H9 (cell line): ENCODE data around the gene ZNF318. TPM values are rescaled to one million over a fixed set of nuclear protein-coding genes. Genes with fewer than 3 reads are reported as not detected.
"Not testable (repeated sequence)": the region's sequence is repeated elsewhere in the genome, so short reads cannot be mapped to it uniquely, and the experiment has no call there.

Experiments
- DNase-seq: peaks from one replicate; pipeline ENCODE4 v3.0.0-alpha.2; 2017
- H2AFZ ChIP-seq: one replicate; pipeline ENCODE4 v1.6.1; 2013; ENCODE audit warnings: mild to moderate bottlenecking, low read length, control low read depth, moderate library complexity
- H2AK5ac ChIP-seq: 2 replicates; pipeline ENCODE4 v1.6.1; 2013; ENCODE audit warnings: low read length, control low read depth, mixed read lengths; ENCODE audit not compliant: insufficient read length
- H2BK120ac ChIP-seq: one replicate; pipeline ENCODE4 v1.6.1; 2013; ENCODE audit warnings: low read depth, mild to moderate bottlenecking, low read length, control low read depth, inconsistent platforms; ENCODE audit not compliant: poor library complexity, severe bottlenecking
- H2BK12ac ChIP-seq: 2 replicates; pipeline ENCODE4 v1.6.1; 2013; ENCODE audit warnings: low read length, control low read depth, mixed read lengths, low read depth; ENCODE audit not compliant: insufficient read length
- H2BK15ac ChIP-seq: 2 replicates; pipeline ENCODE4 v1.6.1; 2013; ENCODE audit warnings: low read depth, low read length, control low read depth
- H2BK20ac ChIP-seq: one replicate; pipeline ENCODE4 v1.6.1; 2013; ENCODE audit warnings: low read depth, mild to moderate bottlenecking, low read length, control low read depth, inconsistent platforms; ENCODE audit not compliant: poor library complexity, severe bottlenecking
- H2BK5ac ChIP-seq: 2 replicates; pipeline ENCODE4 v1.6.1; 2013; ENCODE audit warnings: low read length, control low read depth, mixed read lengths; ENCODE audit not compliant: insufficient read length
- H3K14ac ChIP-seq: 2 replicates; pipeline ENCODE4 v1.6.1; 2013; ENCODE audit warnings: low read length, control low read depth; ENCODE audit not compliant: insufficient read depth
- H3K18ac ChIP-seq: 2 replicates; pipeline ENCODE4 v1.6.1; 2013; ENCODE audit warnings: low read depth, mild to moderate bottlenecking, mixed read lengths, low read length, control low read depth; ENCODE audit not compliant: insufficient read length
- H3K23ac ChIP-seq: 2 replicates; pipeline ENCODE4 v1.6.1; 2013; ENCODE audit warnings: low read length, control low read depth, mixed read lengths, low read depth; ENCODE audit not compliant: insufficient read length
- H3K23me2 ChIP-seq: 2 replicates; pipeline ENCODE4 v1.6.1; 2013; ENCODE audit warnings: low read depth, mild to moderate bottlenecking, mixed read lengths, low read length, control low read depth; ENCODE audit not compliant: insufficient read length, poor library complexity, severe bottlenecking
- H3K27ac ChIP-seq: 2 replicates; pipeline ENCODE4 v1.5.1; 2013; ENCODE audit warnings: low read length, control low read depth, mixed read lengths, low read depth; ENCODE audit not compliant: insufficient read length
- H3K27me3 ChIP-seq: 2 replicates; pipeline ENCODE4 v1.6.1; 2013; ENCODE audit warnings: low read length, control low read depth, inconsistent platforms; ENCODE audit not compliant: insufficient read depth
- H3K4ac ChIP-seq: 2 replicates; pipeline ENCODE4 v1.6.1; 2013; ENCODE audit warnings: low read depth, mild to moderate bottlenecking, control low read depth, inconsistent platforms, low read length, moderate library complexity
- H3K4me1 ChIP-seq: 2 replicates; pipeline ENCODE4 v1.6.1; 2013; ENCODE audit warnings: low read length, control low read depth, inconsistent platforms; ENCODE audit not compliant: insufficient read depth
- H3K4me2 ChIP-seq: 2 replicates; pipeline ENCODE4 v1.6.1; 2013; ENCODE audit warnings: low read length, control low read depth, mixed read lengths; ENCODE audit not compliant: insufficient read length, insufficient read depth
- H3K56ac ChIP-seq: 2 replicates; pipeline ENCODE4 v1.6.1; 2013; ENCODE audit warnings: low read depth, mild to moderate bottlenecking, mixed read lengths, low read length, control low read depth; ENCODE audit not compliant: insufficient read length
- H3K79me1 ChIP-seq: 2 replicates; pipeline ENCODE4 v1.6.1; 2013; ENCODE audit warnings: low read depth, mild to moderate bottlenecking, moderate library complexity, low read length, control low read depth, inconsistent platforms; ENCODE audit not compliant: insufficient read depth, poor library complexity, severe bottlenecking
- H3K79me2 ChIP-seq: 2 replicates; pipeline ENCODE4 v1.6.1; 2013; ENCODE audit warnings: low read length, control low read depth, inconsistent platforms; ENCODE audit not compliant: insufficient read depth
- H3K9ac ChIP-seq: 2 replicates; pipeline ENCODE4 v1.6.1; 2013; ENCODE audit warnings: low read length, control low read depth, mixed read lengths; ENCODE audit not compliant: insufficient read length; ENCODE audit errors: extremely low read depth
- H3K9me3 ChIP-seq: one replicate; pipeline ENCODE4 v1.6.1; 2013; ENCODE audit warnings: low read depth, low read length, inconsistent platforms; ENCODE audit not compliant: control insufficient read depth
- H3T11ph ChIP-seq: one replicate; pipeline ENCODE4 v1.6.1; 2013; ENCODE audit warnings: mild to moderate bottlenecking, low read length, control low read depth, inconsistent platforms
- H4K20me1 ChIP-seq: one replicate; pipeline ENCODE4 v1.6.1; 2013; ENCODE audit not compliant: control insufficient read depth, insufficient read length, insufficient read depth
- H4K5ac ChIP-seq: 2 replicates; pipeline ENCODE4 v1.6.1; 2013; ENCODE audit warnings: low read depth, mild to moderate bottlenecking, mixed read lengths, low read length, control low read depth; ENCODE audit not compliant: insufficient read length
- H4K8ac ChIP-seq: replicated peaks from 2 replicates; pipeline ENCODE4 v1.6.1; 2013; ENCODE audit warnings: low read length, control low read depth, mixed read lengths, low read depth; ENCODE audit not compliant: insufficient read length
- H4K91ac ChIP-seq: 2 replicates; pipeline ENCODE4 v1.6.1; 2013; ENCODE audit warnings: low read depth, mild to moderate bottlenecking, moderate library complexity, mixed read lengths, low read length, control low read depth; ENCODE audit not compliant: insufficient read length
- H3K27ac Mint-ChIP-seq, 3 experiments: 2 replicates in 2 of 3; 3 replicates in 1 of 3; pipeline ENCODE4 v1.8.0; 2020 to 2021; ENCODE audit warnings: mixed read lengths in 3 of 3, mild to moderate bottlenecking in 1 of 3, moderate library complexity in 1 of 3
- H3K27me3 Mint-ChIP-seq: 2 replicates; pipeline ENCODE4 v1.8.0; 2021; ENCODE audit warnings: low read depth, mild to moderate bottlenecking, moderate library complexity, mixed read lengths
- H3K36me3 Mint-ChIP-seq, 3 experiments: 2 replicates in 2 of 3; 3 replicates in 1 of 3; pipeline ENCODE4 v1.8.0; 2020 to 2021; ENCODE audit warnings: low read depth in 3 of 3, mixed read lengths in 3 of 3; ENCODE audit not compliant: insufficient read depth in 1 of 3
- H3K4me1 Mint-ChIP-seq, 2 experiments: 2 replicates each; pipeline ENCODE4 v1.8.0; 2020; ENCODE audit warnings: mixed read lengths in 2 of 2
- H3K4me3 Mint-ChIP-seq, 2 experiments: 2 replicates in 1 of 2; 3 replicates in 1 of 2; pipeline ENCODE4 v1.8.0; 2020 to 2021; ENCODE audit warnings: mild to moderate bottlenecking in 2 of 2, mixed read lengths in 2 of 2, moderate library complexity in 1 of 2
- H3K9me3 Mint-ChIP-seq, 2 experiments: 2 replicates in 1 of 2; 3 replicates in 1 of 2; pipeline ENCODE4 v1.8.0; 2020; ENCODE audit warnings: mild to moderate bottlenecking in 2 of 2, mixed read lengths in 2 of 2, moderate library complexity in 1 of 2
- CTCF ChIP-seq: fragments of 200-600 bp; sonication (generic); conservative IDR thresholded peaks from 3 replicates; pipeline ENCODE4 v1.8.0; 2021; ENCODE audit warnings: antibody characterized with exemption, mild to moderate bottlenecking
- WGBS: extraction: QIAGEN DNeasy Blood & Tissue Kit; methylation state at CpG from one replicate; pipeline ENCODE4 v1.1.7; 2013; ENCODE audit warnings: missing lambda C conversion rate, low lambda C conversion rate, mixed read lengths; ENCODE audit not compliant: insufficient read length; ENCODE audit errors: extremely low coverage; 5-methylcytosine and 5-hydroxymethylcytosine counted together
- total RNA-seq: library from RNA; stranded (reverse); gene quantifications from 2 replicates; pipeline ENCODE4 v1.2.1, GENCODE V29; 2021

ZNF318 gene
- total RNA-seq, 1 experiment from 2014 or later: 16.3 TPM

GRCh38 chr6:43303751-43304331, 65.6 kb downstream of the ZNF318 start:
- H3K36me3 Mint-ChIP-seq: peaks cover 0 to 18% (median 4%) of the 10 kb centered on the region in 3 experiments; a peak in 5 of 7 replicates
- Histone ChIP-seq H3K9me3 (no peaks in the 10 kb centered on the region), H3K27me3 (no peaks in the 10 kb centered on the region), H2BK20ac (no peak overlapping the region), H3K14ac (no peak overlapping the region), H3K4me1 (no peaks in the 10 kb centered on the region; the same call in 1 of the 2 replicates), H3K4ac (no peak overlapping the region), H3K18ac (no peak overlapping the region), H4K91ac (no peak overlapping the region), H4K5ac (no peak overlapping the region), H2BK5ac (no peak overlapping the region), H3T11ph (no peak overlapping the region), H4K8ac (no peak overlapping the region), H2BK15ac (no peak overlapping the region), H3K9ac (no peak overlapping the region), H4K20me1 (no peaks in the 10 kb centered on the region), H3K23ac (no peak overlapping the region), H3K23me2 (peaks cover 7% of the 10 kb centered on the region), H2BK120ac (no peak overlapping the region), H3K4me2 (no peak overlapping the region), H3K27ac (no peak overlapping the region), H3K79me1 (no peaks in the 10 kb centered on the region), H2AK5ac (no peak overlapping the region), H3K79me2 (no peaks in the 10 kb centered on the region; the same call in 1 of the 2 replicates), H2AFZ (no peak overlapping the region), H3K56ac (no peak overlapping the region), H2BK12ac (no peak overlapping the region)
- H3K27ac Mint-ChIP-seq: peak overlapping the region in 1 of 3 experiments; percentile 23; a peak in 1 of 7 replicates
- no CpG with 5 or more reads among the region's 8 CpGs for WGBS
- no peak overlapping the region for H3K4me3 Mint-ChIP-seq
- no peak for TF ChIP-seq CTCF
- H3K4me1 Mint-ChIP-seq: peaks cover 20 to 29% of the 10 kb centered on the region in 2 experiments
- no peaks in the 10 kb centered on the region for H3K9me3 Mint-ChIP-seq
- H3K27me3 Mint-ChIP-seq: peaks cover 8% of the 10 kb centered on the region
- no peak for DNase-seq

- not testable (repeated sequence) for H3K9me3 Mint-ChIP-seq, H3K27me3 ChIP-seq, DNase-seq
Measured at GRCh38 chr6:43303006-43303405, 66.4 kb downstream of the ZNF318 start.

More at GRCh38 chr6:43303006-43303405, 66.4 kb downstream of the ZNF318 start:
- not testable (repeated sequence) for H3K79me2 ChIP-seq, H2AFZ ChIP-seq, H3T11ph ChIP-seq, H2AK5ac ChIP-seq, H3K4me3 Mint-ChIP-seq, H4K91ac ChIP-seq, H2BK120ac ChIP-seq, H3K23me2 ChIP-seq, H3K9ac ChIP-seq, H3K56ac ChIP-seq, H3K4ac ChIP-seq, H3K14ac ChIP-seq, H3K9me3 ChIP-seq, H4K20me1 ChIP-seq, H3K4me1 ChIP-seq, H3K27ac ChIP-seq, H3K18ac ChIP-seq, H3K4me2 ChIP-seq, H2BK20ac ChIP-seq, H2BK15ac ChIP-seq, H3K27ac Mint-ChIP-seq, H2BK12ac ChIP-seq, H4K8ac ChIP-seq, H2BK5ac ChIP-seq, H3K79me1 ChIP-seq, H3K27me3 Mint-ChIP-seq, H4K5ac ChIP-seq, H3K23ac ChIP-seq
- no CpG with 5 or more reads among the region's 11 CpGs for WGBS
- Mint-ChIP-seq H3K4me1 (peaks cover 17 to 28% of the 10 kb centered on the region in 2 experiments), H3K36me3 (peaks cover 0 to 18% (median 4%) of the 10 kb centered on the region in 3 experiments; a peak in 5 of 7 replicates)
